ENCODE measurements around the gene QPCT.
"Not testable (repeated sequence)": the region's sequence is repeated elsewhere in the genome, so short reads cannot be mapped to it uniquely, and the experiment has no call there.

The QPCT gene

GRCh38 chr2:37361216-37361815, 16.9 kb downstream of the QPCT start:
- DNase-seq, result no peak

- no peak for DNase-seq
Measured at GRCh38 chr2:37361994-37362698, 17.7 kb downstream of the QPCT start.

DNA sequence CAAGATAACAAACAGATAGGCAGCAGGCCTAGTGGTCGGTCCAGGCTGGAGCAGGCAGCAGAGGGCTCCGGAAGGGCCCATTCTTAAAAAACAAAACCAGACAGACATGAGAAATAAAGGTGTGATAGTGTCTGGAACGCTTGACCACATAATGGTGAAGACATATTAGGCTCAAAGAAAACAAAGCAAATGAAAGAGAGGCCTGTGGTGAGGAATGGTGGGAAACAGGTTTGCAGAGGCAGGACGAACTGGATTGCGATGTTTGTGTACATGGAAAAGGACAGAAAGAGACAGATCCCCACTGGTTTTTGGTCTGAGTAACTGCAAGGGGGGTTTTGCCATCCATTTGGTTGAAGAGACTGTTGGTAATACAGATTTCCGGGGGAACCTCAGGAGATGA, 19.9 kb downstream of the QPCT start:
- DNase-seq, result no peak

DNA sequence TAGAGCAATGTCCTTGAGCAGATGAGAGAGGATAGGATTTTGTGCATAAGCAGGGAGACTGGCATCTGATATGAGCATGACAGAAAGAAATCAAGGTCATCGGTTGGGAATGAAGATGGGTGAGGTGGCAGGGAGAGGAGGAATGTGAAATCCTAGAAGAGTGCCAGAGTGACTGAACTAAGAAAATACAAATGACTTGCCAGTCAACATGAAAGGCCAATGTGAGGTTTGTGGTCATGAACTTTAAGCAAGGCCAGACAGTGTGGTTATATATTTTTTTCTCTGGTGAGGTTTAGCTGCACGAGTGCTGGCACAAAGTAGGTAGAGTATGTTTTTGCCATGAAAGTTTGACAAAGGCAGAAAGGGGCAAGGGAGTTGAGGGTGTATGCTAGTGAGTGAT, 21.2 kb downstream of the QPCT start:
- no peak for DNase-seq

DNA sequence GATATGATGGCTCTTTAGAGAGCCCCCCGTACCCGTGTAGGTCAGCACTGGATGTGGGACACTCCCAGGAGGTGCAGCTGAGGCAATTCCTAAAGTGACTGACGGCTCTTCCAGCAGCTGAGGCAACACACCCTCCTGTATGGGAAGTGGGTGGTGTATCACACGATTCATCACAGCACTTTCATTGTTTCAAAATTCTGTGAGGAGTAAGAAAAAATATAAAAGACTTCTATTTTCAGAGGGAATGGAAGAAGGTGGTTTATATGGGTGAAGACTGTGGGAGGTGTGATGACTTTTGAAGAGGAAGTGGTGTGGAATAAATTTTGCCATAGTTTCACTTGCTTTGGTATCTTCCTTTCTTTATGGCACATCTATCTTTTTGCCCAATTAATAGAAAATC, 22.3 kb downstream of the QPCT start:
- DNase-seq, result no peak

DNA sequence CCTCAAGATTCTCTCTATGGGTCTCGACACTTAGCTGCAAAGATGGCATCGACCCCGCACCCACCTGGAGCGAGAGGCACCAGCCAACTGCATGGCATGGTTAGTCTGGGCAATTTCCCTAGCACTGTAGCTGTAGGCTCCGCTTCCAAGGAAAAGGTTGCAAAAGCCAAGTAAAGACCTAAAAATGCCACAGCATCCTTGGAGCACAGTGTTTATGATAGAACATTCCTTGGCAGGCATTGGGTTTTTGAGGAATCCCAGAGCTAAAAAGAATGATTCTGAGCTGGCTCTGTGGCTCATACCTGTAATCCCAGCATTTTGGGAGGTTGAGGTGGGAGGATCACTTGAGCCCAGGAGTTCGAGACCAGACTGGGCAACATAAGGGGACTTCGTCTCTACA, 22.9 kb downstream of the QPCT start:
- no peak for DNase-seq

DNA sequence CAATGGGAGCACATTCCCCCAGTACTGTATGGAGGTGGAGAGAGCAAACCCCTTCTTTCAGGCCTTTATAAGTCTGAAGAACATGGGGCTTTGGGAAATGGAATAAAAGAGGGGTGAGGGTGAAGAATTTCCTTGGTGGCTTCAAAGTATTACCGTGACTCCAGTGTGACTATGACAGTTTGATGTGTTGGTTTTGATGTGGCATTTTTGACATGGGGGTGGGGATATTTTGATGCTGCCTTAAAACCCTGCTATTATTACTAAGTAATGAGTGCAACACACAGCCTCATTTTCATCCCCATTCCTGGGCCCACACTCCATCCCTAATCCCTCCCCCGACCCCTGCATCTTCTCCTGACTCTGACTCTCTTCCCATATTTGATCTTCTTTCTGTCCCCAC, 23.6 kb downstream of the QPCT start:
- no peak for DNase-seq

- no peak for DNase-seq
Measured at GRCh38 chr2:37370666-37371065, 26.2 kb downstream of the QPCT start.

DNA sequence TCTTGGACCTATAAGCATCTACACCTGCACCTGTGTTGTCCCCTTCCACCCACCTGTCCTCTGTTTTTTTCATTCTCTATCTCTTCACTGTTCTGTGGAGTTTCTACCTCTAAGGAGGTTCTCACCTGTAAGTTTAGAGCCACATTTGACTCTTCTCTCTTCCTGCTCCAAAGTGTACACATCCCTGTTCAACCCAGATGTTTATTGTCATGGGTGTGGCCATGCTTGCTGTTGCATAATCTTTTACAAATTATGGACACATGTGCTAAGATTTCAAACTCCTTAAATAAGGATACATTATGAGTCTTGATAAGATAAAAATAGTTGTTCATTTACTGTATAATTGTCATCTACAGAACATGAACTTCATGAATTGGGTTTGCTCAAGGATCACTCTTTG, 27.6 kb downstream of the QPCT start:
- no peak for DNase-seq

DNA sequence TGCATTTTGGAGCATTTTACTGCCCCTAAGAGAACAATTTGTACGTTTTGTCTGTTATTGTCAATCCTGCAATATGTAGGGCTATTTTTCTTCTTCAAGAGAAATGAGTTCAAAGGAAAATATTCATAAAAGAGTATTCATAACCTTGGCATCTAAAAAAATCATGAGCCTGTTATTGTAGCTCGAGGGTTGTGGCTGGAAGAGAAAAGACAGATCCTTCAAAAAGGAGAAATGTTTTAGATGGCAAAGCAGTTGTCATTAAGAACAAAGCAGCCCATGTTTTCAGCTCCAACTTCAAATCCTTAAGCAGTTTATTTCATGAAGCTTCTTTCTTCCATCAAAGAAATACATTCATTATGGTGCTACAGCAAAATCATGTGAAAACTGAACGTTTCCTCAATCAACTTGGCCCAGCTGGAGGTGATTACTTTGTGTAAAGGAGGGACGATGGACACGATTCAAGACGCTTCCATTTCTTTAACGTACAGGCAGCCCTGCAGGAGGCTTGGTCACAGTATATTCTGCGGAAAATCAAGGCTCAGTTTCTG, 31.4 kb downstream of the QPCT start:
- DNase-seq, result no peak

GRCh38 chr2:37376421-37377186, 32.2 kb downstream of the QPCT start:
- no peak for DNase-seq

DNA sequence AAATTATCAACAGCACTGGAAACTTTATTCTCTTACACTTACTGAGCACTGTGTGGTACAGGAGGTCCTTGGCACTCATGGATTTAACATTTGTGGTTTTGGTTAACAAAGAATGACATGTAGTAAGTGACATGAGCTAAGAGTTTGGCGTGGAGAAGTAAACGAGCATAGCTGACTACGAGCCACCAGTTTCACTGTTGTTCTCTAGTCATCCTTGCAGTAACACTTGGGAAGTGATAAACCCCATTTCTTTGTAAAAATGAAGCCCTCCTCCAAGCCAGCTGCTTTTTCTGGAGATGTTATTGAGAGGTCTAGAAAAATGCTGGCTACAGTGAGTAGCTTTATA, 32.7 kb downstream of the QPCT start:
- DNase-seq, result no peak

DNA sequence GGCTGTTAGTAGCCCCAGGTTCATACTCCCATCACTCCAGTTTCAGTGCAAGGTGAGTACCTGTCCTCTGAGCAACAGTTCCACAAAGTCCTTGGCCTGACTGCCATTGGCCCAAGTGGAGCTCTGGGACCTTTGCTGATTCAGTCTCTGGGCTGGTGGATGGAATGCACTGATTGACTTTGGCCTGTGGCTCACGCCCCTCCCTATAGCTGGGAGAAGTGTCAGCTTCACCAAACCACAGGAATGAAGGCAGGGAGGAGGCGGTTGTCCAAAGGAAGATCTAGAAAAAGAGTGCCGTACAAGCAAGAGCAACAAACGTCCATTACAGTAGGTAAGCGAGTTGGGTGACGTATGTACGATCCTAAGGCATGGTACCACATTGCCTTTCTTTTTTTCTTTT, 34.0 kb downstream of the QPCT start:
- no peak for DNase-seq

DNA sequence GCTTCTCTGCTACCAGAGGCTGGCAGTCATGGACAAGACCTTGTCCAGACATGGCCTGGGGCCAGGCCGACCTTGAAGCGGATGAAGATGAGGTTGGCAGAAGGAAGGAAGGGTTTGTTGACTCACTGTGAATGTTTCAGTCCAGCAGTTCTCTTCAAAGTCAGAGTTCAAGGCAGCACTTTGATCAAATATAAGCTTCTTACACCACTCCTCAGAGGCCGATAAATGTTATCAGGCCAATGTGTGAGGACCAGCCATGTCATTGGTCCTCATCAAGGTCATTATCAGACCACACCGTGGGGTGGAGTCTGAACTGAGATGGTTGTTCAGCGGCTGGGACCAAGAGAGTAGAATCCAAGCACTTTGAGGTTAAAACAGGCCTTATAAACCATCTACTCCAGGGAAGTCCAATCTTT, 35.5 kb downstream of the QPCT start:
- DNase-seq, result no peak

GRCh38 chr2:37380787-37381186, 36.4 kb downstream of the QPCT start:
- DNase-seq, result not testable (repeated sequence)

DNA sequence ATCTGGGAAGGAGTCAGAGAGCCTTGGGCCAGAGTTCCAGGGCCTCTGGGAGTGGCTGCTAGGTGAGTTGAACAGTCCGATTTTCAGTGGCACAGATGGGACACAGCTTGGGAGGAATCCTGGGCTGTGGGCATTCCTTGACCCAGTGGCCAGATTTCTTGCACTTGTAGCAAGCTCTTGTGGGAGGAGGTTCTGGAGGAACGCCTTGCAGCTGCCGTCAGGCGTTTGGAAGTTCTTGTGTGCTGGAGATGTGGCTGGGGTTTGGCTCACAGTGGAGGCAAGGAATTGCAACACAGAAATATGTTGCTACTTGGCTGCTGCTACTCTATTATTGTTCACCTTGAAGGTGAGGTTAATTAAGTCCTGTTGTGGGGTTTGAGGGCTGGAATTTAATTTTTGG, 39.8 kb downstream of the QPCT start:
- DNase-seq, result not testable (repeated sequence)

DNA sequence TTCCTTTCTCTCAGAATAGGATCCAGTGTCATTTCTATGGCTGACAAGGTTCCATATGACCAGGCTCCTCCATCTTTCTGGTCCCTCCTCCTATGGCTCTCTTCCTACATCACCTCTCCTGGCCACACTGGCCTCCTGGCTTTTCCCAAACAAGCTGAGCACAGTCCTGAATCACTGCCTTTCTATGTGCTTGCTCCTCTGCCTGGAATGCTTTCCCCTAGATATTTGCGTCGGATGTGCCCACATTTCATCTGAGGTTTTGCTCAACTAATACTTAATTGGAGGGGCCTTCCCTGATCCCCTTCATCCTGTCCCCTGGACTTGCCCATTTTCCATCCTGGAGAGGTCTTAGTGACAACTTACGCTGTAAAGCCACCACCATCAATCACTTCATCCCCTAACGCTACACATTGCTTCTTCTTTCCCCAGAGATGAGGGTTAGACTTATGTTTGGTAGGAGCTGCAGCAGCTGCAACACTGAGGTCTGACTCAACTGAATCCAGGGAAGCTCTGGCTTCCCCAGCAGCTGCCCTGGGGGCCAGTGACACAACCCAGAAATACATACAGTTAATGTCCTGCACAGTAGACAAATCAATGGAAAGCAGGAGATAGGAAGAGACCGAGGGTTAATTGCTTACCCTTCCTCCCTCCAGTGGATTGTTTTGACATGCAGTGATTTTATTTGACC, 42.9 kb downstream of the QPCT start:
- no peak for DNase-seq

- DNase-seq, result no peak
Measured at GRCh38 chr2:37388074-37388473, 43.6 kb downstream of the QPCT start.

GRCh38 chr2:37389395-37389794, 45.0 kb downstream of the QPCT start:
- no peak for DNase-seq

DNA sequence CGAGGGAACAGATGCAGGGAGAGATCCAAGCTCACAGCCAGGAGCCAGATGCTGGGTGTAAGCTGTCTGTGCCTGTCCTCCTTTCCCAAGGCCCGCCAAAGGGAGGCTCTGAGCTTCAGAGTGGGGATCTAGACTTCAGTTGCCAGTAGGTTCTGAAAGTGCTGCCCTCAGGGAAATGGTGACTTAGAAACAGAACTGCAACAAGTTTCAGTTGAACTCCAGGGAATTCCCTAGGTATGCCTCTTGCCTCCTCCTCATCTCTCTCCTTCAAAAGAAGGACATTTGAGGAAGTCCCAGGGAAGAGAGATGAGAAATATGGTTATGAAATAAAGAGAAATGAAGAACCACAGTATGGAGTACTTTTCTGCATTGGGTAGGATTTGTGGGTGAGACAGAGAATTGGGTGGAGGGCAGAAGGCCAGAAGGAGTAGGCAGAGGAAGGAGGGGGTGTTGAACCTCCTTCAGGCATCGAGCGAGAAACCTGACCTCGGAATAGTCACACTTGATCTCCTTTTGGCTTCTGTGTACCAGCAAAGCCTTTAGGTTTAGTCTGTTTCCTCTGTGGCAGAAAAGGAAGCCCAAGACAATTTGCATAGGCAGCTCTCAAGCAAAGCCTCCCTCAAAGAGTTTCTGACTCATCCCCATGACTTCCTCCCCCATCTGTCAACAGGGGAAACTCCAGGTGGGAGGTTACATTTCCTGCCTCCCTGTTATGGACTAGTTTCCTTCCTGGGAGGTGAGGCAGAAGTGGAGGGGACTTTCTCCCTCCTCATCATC, 45.7 kb downstream of the QPCT start:
- peak in 2 of 4 experiments; percentile 6 to 12 for DNase-seq

GRCh38 chr2:37390777-37391176, 46.3 kb downstream of the QPCT start:
- DNase-seq, result no peak

- DNase-seq, result no peak
Measured at GRCh38 chr2:37391711-37392110, 47.3 kb downstream of the QPCT start.

DNA sequence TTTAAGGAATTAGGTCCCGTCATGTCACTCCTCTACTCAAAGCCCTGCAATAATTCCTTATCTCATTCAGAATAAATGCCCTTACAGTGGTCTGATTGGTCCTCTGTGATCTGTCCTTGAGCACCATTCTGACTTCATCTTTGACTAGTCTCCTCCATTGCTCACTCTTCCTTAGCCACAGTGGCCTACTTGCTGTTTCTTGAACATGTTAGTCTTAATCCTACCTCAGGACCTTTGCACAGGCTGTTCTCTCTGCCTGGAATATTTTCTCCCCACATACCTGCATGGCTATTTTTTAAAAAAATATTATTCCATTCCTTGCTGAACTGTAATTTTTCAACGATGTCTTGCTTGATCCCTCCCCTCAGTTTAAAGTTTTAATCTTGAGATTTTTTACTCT, 48.0 kb downstream of the QPCT start:
- no peak for DNase-seq

Measured in activated naive CD4-positive, alpha-beta T cell (primary cell).